Epithelial cell of proximal tubule (primary cell): Measurements from ENCODE around the gene HECA. TPM values are rescaled to one million over a fixed set of nuclear protein-coding genes. Genes with fewer than 3 reads are reported as not detected.

Source experiments
- DNase-seq: peaks from one replicate; pipeline ENCODE4 v3.0.0-alpha.2; 2011; ENCODE audit warnings: low read depth
- H3K4me3 ChIP-seq: 2 replicates; pipeline ENCODE4 v1.5.1; 2011; ENCODE audit warnings: low read depth, mild to moderate bottlenecking, low read length
- CTCF ChIP-seq: conservative IDR thresholded peaks from 2 replicates; pipeline ENCODE4 v1.5.1; 2012; ENCODE audit warnings: low read depth, mild to moderate bottlenecking, low read length
- total RNA-seq: library from RNA; depleted of rRNA; stranded (reverse); fragments of >200 nt; gene quantifications from 2 replicates; pipeline ENCODE4 v1.2.3, GENCODE V29; 2015

HECA gene
- total RNA-seq, 1 donor from 2014 or later: 11.1 TPM

GRCh38 chr6:139126255-139126654 is 8.6 kb upstream of the HECA start:
- H3K4me3 ChIP-seq: no peak overlapping the region
- DNase-seq: no peak
- no peak for TF ChIP-seq CTCF

- no peak for TF ChIP-seq CTCF
- no peak overlapping the region for H3K4me3 ChIP-seq
- no peak for DNase-seq
These were observed 7.9 kb upstream of the HECA start for GRCh38 chr6:139126931-139127330.

DNA sequence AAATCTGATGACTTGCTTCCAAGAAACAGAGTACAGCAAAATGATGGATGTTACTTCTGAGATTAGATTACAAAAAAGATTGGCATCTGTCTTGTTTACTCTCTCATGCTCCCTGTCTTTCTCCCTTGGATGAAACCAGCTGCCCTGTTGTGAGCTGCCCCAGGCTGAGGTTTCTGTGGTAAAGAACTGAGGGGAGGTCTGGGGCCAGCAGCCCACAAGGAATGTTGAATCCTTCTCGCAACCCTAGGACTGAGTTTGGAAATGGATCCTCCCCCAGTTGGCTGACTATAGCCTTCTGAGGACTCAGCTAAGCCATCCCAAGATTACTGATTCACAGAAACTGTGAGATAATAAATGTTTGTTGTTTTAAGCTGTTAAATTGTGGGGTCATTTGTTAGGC is 5.6 kb upstream of the HECA start:
- no peak for TF ChIP-seq CTCF
- no peak overlapping the region for H3K4me3 ChIP-seq
- no peak for DNase-seq

GRCh38 chr6:139131736-139132280 is 3.1 kb upstream of the HECA start:
- no peak for DNase-seq
- no peak overlapping the region for H3K4me3 ChIP-seq
- TF ChIP-seq CTCF: no peak

- TF ChIP-seq CTCF: no peak
- no peak overlapping the region for H3K4me3 ChIP-seq
- DNase-seq: no peak
These were observed 1.4 kb upstream of the HECA start for GRCh38 chr6:139133262-139134063.

GRCh38 chr6:139134064-139134395 is 850 bp upstream of the HECA start:
- DNase-seq: no peak
- no peak for TF ChIP-seq CTCF
- H3K4me3 ChIP-seq: no peak overlapping the region
